22Rv1 (cell line): Measurements from ENCODE around the gene CLSTN2.

ENCODE experiments used
- ZFX ChIP-seq: fragments of 450-650 bp; IDR thresholded peaks from 2 replicates; pipeline ENCODE4 v1.6.1; 2017; ENCODE audit warnings: antibody characterized with exemption, borderline replicate concordance
- TF ChIP-seq, protein P1 (sequence below): fragments of 450-650 bp; IDR thresholded peaks from 2 replicates; pipeline ENCODE4 v1.5.1; 2017; ENCODE audit warnings: mild to moderate bottlenecking

DNA sequence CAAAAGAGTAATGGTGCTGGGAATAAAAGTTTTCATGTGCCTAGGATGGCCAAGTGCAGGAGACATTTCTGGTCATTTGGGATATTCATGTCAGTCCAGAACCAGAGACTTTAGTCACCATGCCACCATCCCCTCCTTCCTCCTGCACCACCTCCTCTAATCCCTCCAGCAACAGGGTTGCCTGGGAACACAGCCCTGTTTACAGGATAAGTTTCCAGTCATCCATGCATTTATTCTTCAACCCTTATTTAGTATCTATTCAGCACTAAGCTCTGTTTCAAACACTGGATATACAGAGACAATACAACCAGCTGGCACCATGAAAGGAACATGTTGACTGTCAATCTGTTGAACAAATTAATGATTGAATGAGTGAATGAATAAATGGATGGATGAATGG is 211.7 kb downstream of the CLSTN2 start:
- TF ChIP-seq, protein P1, sequence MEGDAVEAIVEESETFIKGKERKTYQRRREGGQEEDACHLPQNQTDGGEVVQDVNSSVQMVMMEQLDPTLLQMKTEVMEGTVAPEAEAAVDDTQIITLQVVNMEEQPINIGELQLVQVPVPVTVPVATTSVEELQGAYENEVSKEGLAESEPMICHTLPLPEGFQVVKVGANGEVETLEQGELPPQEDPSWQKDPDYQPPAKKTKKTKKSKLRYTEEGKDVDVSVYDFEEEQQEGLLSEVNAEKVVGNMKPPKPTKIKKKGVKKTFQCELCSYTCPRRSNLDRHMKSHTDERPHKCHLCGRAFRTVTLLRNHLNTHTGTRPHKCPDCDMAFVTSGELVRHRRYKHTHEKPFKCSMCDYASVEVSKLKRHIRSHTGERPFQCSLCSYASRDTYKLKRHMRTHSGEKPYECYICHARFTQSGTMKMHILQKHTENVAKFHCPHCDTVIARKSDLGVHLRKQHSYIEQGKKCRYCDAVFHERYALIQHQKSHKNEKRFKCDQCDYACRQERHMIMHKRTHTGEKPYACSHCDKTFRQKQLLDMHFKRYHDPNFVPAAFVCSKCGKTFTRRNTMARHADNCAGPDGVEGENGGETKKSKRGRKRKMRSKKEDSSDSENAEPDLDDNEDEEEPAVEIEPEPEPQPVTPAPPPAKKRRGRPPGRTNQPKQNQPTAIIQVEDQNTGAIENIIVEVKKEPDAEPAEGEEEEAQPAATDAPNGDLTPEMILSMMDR = no peak
- TF ChIP-seq ZFX = no peak
